Ascending aorta (tissue), 2 donors: ENCODE measurements around the gene CDC5L. TPM values are rescaled to one million over a fixed set of nuclear protein-coding genes. Genes with fewer than 3 reads are reported as not detected.

Experiments used
- DNase-seq, 2 donors: peaks; one replicate each; pipeline ENCODE4 v3.0.0-alpha.2; 2019; ENCODE audit warnings: low spot score in 2 of 2
- H3K27ac ChIP-seq, 2 donors: fragments of 200-600 bp; sonication (generic); one replicate each; pipeline ENCODE4 v1.5.1; 2016 to 2017; ENCODE audit warnings: mild to moderate bottlenecking in 1 of 2
- H3K27me3 ChIP-seq: fragments of 200-600 bp; sonication (generic); one replicate; pipeline ENCODE4 v1.5.1; 2017
- H3K36me3 ChIP-seq, 2 donors: fragments of 200-600 bp; sonication (generic); one replicate each; pipeline ENCODE4 v1.5.1; 2016
- H3K4me1 ChIP-seq, 2 donors: fragments of 200-600 bp; sonication (generic); one replicate each; pipeline ENCODE4 v1.5.1; 2016 to 2017; ENCODE audit warnings: mild to moderate bottlenecking in 1 of 2
- H3K4me3 ChIP-seq, 2 donors: fragments of 200-600 bp; sonication (generic); one replicate each; pipeline ENCODE4 v1.5.1; 2016 to 2017; ENCODE audit warnings: mild to moderate bottlenecking in 1 of 2
- H3K9me3 ChIP-seq, 2 donors: fragments of 200-600 bp; sonication (generic); one replicate each; pipeline ENCODE4 v1.5.1; 2016
- intact Hi-C: fragments of 100-400 bp; cut with DNase I; formaldehyde crosslinking; loops from one replicate; pipeline ENCODE4 v1.15.1; 2023
- total RNA-seq: library from RNA; depleted of rRNA; stranded (reverse); fragments of >200 nt; gene quantifications from one replicate; pipeline ENCODE4 v1.1.0, GENCODE V29; 2016
- TF ChIP-seq, protein P1 (sequence below), 3 experiments: fragments of 200-600 bp in 2 of 3; fragments of 450-650 bp in 1 of 3; sonication (generic) in 2 of 3; IDR thresholded peaks; one replicate each; pipeline ENCODE4 v1.5.1; 2016 to 2019; ENCODE audit warnings: antibody characterized with exemption in 3 of 3, mild to moderate bottlenecking in 1 of 3, moderate library complexity in 1 of 3

CDC5L gene
- total RNA-seq, 1 donor from 2014 or later, result 10.9 TPM

DNA sequence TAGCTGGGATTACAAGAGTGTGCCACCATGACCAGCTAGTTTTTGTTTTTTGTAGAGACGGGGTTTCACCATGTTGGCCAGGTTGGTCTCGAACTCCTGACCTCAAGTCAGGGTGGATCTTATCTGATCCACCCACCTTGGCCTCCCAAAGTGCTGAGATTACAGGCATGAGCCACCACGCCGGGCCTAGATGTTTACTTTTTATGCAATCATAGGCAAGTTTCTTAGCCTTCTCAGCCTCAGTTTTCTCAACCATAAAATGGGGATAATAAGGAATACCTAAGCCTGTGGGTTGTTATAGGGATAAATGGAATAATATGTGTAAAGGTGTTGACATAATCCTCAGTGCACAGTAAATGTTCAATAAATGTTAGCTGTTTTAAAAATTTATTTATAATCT is 35.2 kb upstream of the CDC5L start:
- H3K9me3 ChIP-seq, result no peaks in the 10 kb centered on the region
- TF ChIP-seq, protein P1, sequence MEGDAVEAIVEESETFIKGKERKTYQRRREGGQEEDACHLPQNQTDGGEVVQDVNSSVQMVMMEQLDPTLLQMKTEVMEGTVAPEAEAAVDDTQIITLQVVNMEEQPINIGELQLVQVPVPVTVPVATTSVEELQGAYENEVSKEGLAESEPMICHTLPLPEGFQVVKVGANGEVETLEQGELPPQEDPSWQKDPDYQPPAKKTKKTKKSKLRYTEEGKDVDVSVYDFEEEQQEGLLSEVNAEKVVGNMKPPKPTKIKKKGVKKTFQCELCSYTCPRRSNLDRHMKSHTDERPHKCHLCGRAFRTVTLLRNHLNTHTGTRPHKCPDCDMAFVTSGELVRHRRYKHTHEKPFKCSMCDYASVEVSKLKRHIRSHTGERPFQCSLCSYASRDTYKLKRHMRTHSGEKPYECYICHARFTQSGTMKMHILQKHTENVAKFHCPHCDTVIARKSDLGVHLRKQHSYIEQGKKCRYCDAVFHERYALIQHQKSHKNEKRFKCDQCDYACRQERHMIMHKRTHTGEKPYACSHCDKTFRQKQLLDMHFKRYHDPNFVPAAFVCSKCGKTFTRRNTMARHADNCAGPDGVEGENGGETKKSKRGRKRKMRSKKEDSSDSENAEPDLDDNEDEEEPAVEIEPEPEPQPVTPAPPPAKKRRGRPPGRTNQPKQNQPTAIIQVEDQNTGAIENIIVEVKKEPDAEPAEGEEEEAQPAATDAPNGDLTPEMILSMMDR (IDR thresholded peaks at IDR 0.05), result no peak
- DNase-seq, result no peak
- H3K27ac ChIP-seq, result no peak overlapping the region
- no peak overlapping the region for H3K4me3 ChIP-seq
- H3K27me3 ChIP-seq, result no peaks in the 10 kb centered on the region
- intact Hi-C loops, result no loop called here
- H3K4me1 ChIP-seq, result no peaks in the 10 kb centered on the region
- H3K36me3 ChIP-seq, result no peaks in the 10 kb centered on the region

DNA sequence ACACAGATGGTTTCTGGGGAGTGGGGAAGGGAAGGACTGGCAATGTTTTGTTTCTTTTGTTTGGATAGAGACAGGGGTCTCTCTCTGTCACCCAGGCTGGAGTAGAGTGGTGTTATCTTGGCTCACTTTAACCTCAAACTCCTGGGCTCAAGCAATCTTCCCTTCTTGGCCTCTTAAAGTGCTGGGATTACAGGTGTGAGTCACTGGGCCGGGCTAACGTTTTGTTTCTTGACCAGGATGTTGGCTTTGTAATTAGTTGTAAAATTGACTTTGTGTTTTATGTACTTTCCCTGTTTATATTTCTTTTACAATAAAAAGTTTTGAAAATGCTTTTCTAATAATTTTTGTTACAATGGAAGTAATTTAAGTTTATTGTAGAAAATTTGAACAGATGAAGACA is 34.2 kb upstream of the CDC5L start:
- Histone ChIP-seq H3K36me3 (no peaks in the 10 kb centered on the region), H3K27ac (no peak overlapping the region), H3K4me1 (no peaks in the 10 kb centered on the region), H3K27me3 (no peaks in the 10 kb centered on the region), H3K4me3 (no peak overlapping the region), H3K9me3 (no peaks in the 10 kb centered on the region)
- intact Hi-C loops, result no loop called here
- TF ChIP-seq, protein P1 (IDR thresholded peaks at IDR 0.05), result no peak
- DNase-seq, result no peak

DNA sequence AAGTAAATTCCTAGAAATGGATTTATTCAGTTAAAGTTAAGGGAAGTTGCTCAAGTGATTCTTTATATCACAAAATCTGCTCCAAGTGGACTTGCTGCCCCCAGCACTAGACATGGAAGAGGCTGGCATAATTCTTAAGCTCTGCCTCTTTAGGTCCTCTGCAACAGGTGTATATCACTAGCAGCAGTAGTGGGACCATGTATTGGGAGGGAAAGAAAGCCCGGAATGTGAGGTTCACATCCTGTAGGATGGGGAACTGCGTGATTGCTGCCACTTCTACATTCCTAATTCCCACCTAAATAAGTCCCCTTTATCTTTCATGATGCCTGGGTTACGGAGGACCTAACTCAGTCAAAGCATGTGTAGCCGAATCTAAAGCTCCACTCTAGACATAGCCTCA is 31.9 kb upstream of the CDC5L start:
- no peaks in the 10 kb centered on the region for H3K36me3 ChIP-seq
- no peak overlapping the region for H3K4me3 ChIP-seq
- H3K27ac ChIP-seq, result no peak overlapping the region
- no peaks in the 10 kb centered on the region for H3K4me1 ChIP-seq
- intact Hi-C loops, result no loop called here
- no peaks in the 10 kb centered on the region for H3K27me3 ChIP-seq
- no peak for DNase-seq
- TF ChIP-seq, protein P1 (IDR thresholded peaks at IDR 0.05), result no peak
- no peaks in the 10 kb centered on the region for H3K9me3 ChIP-seq

DNA sequence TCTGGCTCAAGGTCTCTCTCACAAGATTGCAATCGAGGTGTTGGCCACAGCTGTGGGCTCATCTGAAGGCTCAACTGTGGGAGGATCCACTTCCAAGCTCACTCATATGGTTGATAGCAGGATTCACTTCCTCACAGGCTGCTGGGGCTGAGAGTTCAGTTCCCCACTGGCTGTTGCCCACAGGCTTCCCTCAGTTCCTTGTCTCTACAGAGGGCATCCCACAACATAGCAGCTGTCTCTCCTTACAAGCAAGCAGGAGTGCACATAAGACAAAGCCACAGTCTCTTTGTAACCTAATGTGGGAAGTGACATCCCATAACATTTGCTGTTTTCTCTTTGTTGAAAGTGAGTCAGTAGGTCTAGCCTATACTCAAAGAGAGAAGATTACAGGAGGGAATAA is 31.0 kb upstream of the CDC5L start:
- H3K4me1 ChIP-seq, result no peaks in the 10 kb centered on the region
- H3K9me3 ChIP-seq, result no peaks in the 10 kb centered on the region
- intact Hi-C loops, result no loop called here
- no peak overlapping the region for H3K4me3 ChIP-seq
- DNase-seq, result no peak
- no peaks in the 10 kb centered on the region for H3K36me3 ChIP-seq
- H3K27me3 ChIP-seq, result no peaks in the 10 kb centered on the region
- H3K27ac ChIP-seq, result no peak overlapping the region
- TF ChIP-seq, protein P1 (IDR thresholded peaks at IDR 0.05), result no peak

DNA sequence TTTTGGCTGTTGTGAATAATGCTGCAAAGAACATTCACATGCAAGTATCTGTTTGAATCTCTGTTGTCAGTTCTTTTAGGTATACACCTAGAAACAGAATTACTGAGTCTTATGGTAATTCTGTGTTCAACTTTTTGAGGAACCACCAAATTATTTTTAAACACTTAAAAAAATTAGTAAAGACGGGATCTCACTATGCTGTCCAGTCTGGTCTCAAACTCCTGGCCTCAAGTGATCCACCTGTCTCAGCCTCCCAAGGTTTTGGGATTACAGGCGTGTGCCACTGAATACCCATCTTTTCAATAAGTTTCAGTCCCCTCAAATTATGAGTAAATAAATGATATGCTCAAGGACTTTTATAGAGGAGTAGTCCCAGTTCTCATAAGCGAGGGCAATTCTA is 27.5 kb upstream of the CDC5L start:
- Histone ChIP-seq H3K4me3 (no peak overlapping the region), H3K36me3 (no peaks in the 10 kb centered on the region), H3K9me3 (no peaks in the 10 kb centered on the region), H3K4me1 (no peaks in the 10 kb centered on the region), H3K27me3 (no peaks in the 10 kb centered on the region), H3K27ac (no peak overlapping the region)
- intact Hi-C loops, result no loop called here
- no peak for DNase-seq
- TF ChIP-seq, protein P1 (IDR thresholded peaks at IDR 0.05), result no peak

DNA sequence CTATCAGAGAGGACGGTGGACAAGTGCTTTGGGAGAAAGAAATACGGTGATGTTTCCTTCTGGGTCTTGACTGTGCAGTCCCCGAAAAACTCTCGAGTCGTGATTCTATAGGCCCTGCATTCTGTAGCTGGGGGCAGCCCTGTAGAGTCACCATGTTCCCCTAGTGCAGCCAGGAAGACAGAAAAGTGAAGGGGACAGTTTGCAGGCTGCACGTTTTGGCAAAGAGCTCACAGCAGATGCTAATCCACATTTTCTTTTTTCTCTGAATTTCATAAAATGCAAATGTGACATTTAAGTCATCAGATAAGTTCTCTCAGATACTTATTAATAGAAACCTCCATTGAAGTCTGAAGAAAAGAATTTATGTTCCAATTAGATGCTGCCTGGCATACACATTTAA is 25.6 kb upstream of the CDC5L start:
- Histone ChIP-seq H3K27ac (no peak overlapping the region), H3K4me1 (no peaks in the 10 kb centered on the region), H3K9me3 (no peaks in the 10 kb centered on the region), H3K36me3 (no peaks in the 10 kb centered on the region), H3K27me3 (no peaks in the 10 kb centered on the region), H3K4me3 (no peak overlapping the region)
- intact Hi-C loops, result no loop called here
- no peak for DNase-seq
- TF ChIP-seq, protein P1 (IDR thresholded peaks at IDR 0.05), result no peak
